D721Med (cell line): ENCODE results near the gene KRTAP5-7.

Experiments
- DNase-seq: peaks from one replicate; pipeline ENCODE4 v3.0.0; 2011; ENCODE audit warnings: low spot score; ENCODE audit not compliant: insufficient read length
- FAIRE-seq: peaks from 2 replicates; lab custom pipeline; 2011; peaks lifted over from hg19 to GRCh38; lab: Jason Lieb, UNC
- TF ChIP-seq, protein P1 (sequence below): IDR thresholded peaks from 2 replicates; pipeline ENCODE4 v1.5.1; 2012; ENCODE audit warnings: mild to moderate bottlenecking, control low read depth; ENCODE audit not compliant: insufficient read depth; ENCODE audit errors: missing control alignments

KRTAP5-7 gene

GRCh38 chr11:71543866-71544265, 16.8 kb downstream of the KRTAP5-7 start:
- TF ChIP-seq, protein P1, sequence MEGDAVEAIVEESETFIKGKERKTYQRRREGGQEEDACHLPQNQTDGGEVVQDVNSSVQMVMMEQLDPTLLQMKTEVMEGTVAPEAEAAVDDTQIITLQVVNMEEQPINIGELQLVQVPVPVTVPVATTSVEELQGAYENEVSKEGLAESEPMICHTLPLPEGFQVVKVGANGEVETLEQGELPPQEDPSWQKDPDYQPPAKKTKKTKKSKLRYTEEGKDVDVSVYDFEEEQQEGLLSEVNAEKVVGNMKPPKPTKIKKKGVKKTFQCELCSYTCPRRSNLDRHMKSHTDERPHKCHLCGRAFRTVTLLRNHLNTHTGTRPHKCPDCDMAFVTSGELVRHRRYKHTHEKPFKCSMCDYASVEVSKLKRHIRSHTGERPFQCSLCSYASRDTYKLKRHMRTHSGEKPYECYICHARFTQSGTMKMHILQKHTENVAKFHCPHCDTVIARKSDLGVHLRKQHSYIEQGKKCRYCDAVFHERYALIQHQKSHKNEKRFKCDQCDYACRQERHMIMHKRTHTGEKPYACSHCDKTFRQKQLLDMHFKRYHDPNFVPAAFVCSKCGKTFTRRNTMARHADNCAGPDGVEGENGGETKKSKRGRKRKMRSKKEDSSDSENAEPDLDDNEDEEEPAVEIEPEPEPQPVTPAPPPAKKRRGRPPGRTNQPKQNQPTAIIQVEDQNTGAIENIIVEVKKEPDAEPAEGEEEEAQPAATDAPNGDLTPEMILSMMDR: no peak
- DNase-seq (no peak), FAIRE-seq (no peak)

- no peak for FAIRE-seq
- no peak for DNase-seq
- TF ChIP-seq, protein P1: no peak
Observed at GRCh38 chr11:71544525-71545214, 17.6 kb downstream of the KRTAP5-7 start.

DNA sequence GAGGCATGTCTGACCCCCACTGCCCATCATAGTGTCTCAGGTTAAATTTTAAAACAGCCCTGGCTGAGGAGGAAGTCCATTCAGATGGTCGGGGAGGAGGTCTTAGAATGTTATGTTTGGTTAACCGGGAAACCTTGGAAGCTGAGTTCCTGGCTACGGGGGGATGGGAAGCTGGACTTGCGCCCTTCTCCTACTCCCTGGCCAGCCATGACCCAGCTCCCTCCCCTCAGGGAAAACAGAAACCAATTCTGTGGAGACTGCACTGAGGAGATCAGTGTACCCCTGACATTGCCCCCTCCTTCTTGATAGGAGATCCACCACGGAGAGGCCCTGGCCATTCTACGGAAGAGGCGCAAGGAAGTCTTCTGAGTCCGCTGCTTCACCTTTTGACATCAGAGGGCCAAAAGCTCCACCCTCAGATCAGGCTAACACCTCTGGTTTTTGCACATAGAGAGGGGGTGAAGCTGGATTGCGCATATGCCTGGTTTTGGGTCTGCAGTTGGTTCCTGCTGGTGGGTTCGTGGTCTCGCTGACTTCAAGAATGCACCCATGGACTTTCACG, 18.4 kb downstream of the KRTAP5-7 start:
- FAIRE-seq (no peak), DNase-seq (no peak)
- TF ChIP-seq, protein P1: no peak

DNA sequence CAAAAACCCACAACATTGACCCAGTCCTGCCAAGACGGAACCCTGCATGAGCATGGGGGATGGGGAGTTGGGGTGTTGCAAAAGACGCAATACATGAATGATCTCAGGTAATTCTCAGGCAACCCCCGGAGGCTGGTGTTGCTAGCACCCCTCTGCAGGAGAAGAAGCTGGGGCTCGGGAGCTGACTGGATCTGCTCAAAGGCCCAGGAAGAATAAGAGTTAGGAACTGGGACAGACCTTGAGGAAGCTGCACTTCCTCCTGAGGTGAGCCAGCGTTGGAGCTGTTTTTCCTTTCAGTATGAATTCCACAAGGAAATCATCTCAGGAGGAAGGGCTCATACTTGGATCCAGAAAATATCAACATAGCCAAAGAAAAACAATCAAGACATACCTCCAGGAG, 21.1 kb downstream of the KRTAP5-7 start, which contains the start of gene KRTAP5-9:
KRTAP5-9 (plus strand) TSS at position 301 of the 400 bp plus-strand sequence. CDS start 238 bp downstream, outside the sequence.
- TF ChIP-seq, protein P1: no peak
- DNase-seq (no peak), FAIRE-seq (no peak)

DNA sequence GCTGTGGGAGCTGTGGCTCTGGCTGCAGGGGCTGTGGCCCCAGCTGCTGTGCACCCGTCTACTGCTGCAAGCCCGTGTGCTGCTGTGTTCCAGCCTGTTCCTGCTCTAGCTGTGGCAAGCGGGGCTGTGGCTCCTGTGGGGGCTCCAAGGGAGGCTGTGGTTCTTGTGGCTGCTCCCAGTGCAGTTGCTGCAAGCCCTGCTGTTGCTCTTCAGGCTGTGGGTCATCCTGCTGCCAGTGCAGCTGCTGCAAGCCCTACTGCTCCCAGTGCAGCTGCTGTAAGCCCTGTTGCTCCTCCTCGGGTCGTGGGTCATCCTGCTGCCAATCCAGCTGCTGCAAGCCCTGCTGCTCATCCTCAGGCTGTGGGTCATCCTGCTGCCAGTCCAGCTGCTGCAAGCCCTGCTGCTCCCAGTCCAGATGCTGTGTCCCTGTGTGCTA, 21.7 kb downstream of the KRTAP5-7 start:
- TF ChIP-seq, protein P1: no peak
- no peak for FAIRE-seq
- DNase-seq: no peak

GRCh38 chr11:71551711-71552110, 24.6 kb downstream of the KRTAP5-7 start:
- FAIRE-seq: no peak
- TF ChIP-seq, protein P1: no peak
- DNase-seq: no peak

DNA sequence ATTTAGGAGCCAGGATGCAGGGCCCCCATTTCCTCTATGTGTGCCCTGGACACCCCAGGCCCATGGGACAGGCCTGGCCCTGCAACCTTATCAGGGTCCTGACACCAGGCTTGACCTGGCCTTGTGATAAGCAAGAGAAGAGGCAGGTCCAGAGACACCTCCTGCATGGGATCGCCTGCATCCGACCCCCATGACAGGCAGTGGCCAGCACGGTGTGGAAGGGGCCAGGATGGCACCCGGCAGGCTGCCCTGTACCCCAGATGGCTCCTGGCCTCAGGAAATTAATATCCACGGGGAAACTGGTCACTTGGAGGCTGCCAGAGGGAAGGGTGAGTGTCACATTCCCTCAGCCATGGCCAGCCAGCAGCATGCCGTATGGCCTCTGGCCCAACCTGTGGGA, 27.9 kb downstream of the KRTAP5-7 start:
- DNase-seq: no peak
- TF ChIP-seq, protein P1: no peak
- no peak for FAIRE-seq
